Endothelial cell (in vitro differentiated cells): ENCODE results near the gene VCL. TPM values are rescaled to one million over a fixed set of nuclear protein-coding genes. Genes with fewer than 3 reads are reported as not detected.

Source experiments
- DNase-seq: peaks from one replicate; pipeline ENCODE4 v3.0.0; 2021; ENCODE audit warnings: low spot score
- H3K27ac Mint-ChIP-seq: one replicate; pipeline ENCODE4 v1.8.0; 2021; ENCODE audit warnings: mixed read lengths, inconsistent platforms; ENCODE audit not compliant: unreplicated experiment
- H3K27me3 Mint-ChIP-seq: one replicate; pipeline ENCODE4 v1.8.0; 2021; ENCODE audit warnings: mild to moderate bottlenecking, moderate library complexity, mixed read lengths, inconsistent platforms; ENCODE audit not compliant: unreplicated experiment
- H3K36me3 Mint-ChIP-seq: one replicate; pipeline ENCODE4 v1.8.0; 2021; ENCODE audit warnings: mild to moderate bottlenecking, low read depth, mixed read lengths, inconsistent platforms; ENCODE audit not compliant: unreplicated experiment
- H3K4me1 Mint-ChIP-seq: one replicate; pipeline ENCODE4 v1.8.0; 2021; ENCODE audit warnings: mild to moderate bottlenecking, mixed read lengths, inconsistent platforms; ENCODE audit not compliant: unreplicated experiment
- H3K4me3 Mint-ChIP-seq: one replicate; pipeline ENCODE4 v1.8.0; 2021; ENCODE audit warnings: mild to moderate bottlenecking, mixed read lengths, inconsistent platforms; ENCODE audit not compliant: unreplicated experiment
- H3K9me3 Mint-ChIP-seq: one replicate; pipeline ENCODE4 v1.8.0; 2021; ENCODE audit warnings: mixed read lengths, inconsistent platforms; ENCODE audit not compliant: unreplicated experiment
- CTCF ChIP-seq: fragments of 200-600 bp; sonication (generic); IDR thresholded peaks from one replicate; pipeline ENCODE4 v1.5.0; 2021; ENCODE audit warnings: antibody characterized with exemption; ENCODE audit not compliant: unreplicated experiment
- total RNA-seq: library from RNA; stranded (reverse); fragmentation: NEBNext Ultra II Directional; extraction: Animal tissue kit (Norgen Biotek cat#: 25700); gene quantifications from one replicate; pipeline ENCODE4 v1.2.1, GENCODE V29; 2021; ENCODE audit not compliant: unreplicated experiment

Gene VCL
- total RNA-seq, 1 donor from 2014 or later = 200 TPM

GRCh38 chr10:74033702-74034101 lies 35.8 kb downstream of the VCL start:
- Mint-ChIP-seq H3K4me3 (no peak overlapping the region), H3K9me3 (no peaks in the 10 kb centered on the region), H3K27ac (peak overlapping the region; percentile 1), H3K4me1 (peaks cover 46% of the 10 kb centered on the region), H3K36me3 (peaks cover 4% of the 10 kb centered on the region), H3K27me3 (no peaks in the 10 kb centered on the region)
- no peak for TF ChIP-seq CTCF
- no peak for DNase-seq

GRCh38 chr10:74034301-74034700 lies 36.4 kb downstream of the VCL start:
- H3K27me3 Mint-ChIP-seq = no peaks in the 10 kb centered on the region
- peaks cover 4% of the 10 kb centered on the region for H3K36me3 Mint-ChIP-seq
- no peak for DNase-seq
- peak overlapping the region; percentile 40 for H3K27ac Mint-ChIP-seq
- H3K4me1 Mint-ChIP-seq = peaks cover 45% of the 10 kb centered on the region
- H3K4me3 Mint-ChIP-seq = no peak overlapping the region
- H3K9me3 Mint-ChIP-seq = no peaks in the 10 kb centered on the region
- no peak for TF ChIP-seq CTCF

- TF ChIP-seq CTCF = no peak
- peaks cover 43% of the 10 kb centered on the region for H3K4me1 Mint-ChIP-seq
These were observed 37.4 kb downstream of the VCL start for GRCh38 chr10:74035303-74035702.

GRCh38 chr10:74036474-74036873 lies 38.6 kb downstream of the VCL start:
- no peak for TF ChIP-seq CTCF
- H3K27me3 Mint-ChIP-seq = no peaks in the 10 kb centered on the region
- H3K4me3 Mint-ChIP-seq = no peak overlapping the region
- H3K9me3 Mint-ChIP-seq = no peaks in the 10 kb centered on the region
- DNase-seq = no peak
- peaks cover 32% of the 10 kb centered on the region for H3K4me1 Mint-ChIP-seq
- no peaks in the 10 kb centered on the region for H3K36me3 Mint-ChIP-seq
- H3K27ac Mint-ChIP-seq = no peak overlapping the region

More at GRCh38 chr10:74035303-74035702, 37.4 kb downstream of the VCL start:
- H3K9me3 Mint-ChIP-seq = no peaks in the 10 kb centered on the region
- no peaks in the 10 kb centered on the region for H3K36me3 Mint-ChIP-seq
- H3K27ac Mint-ChIP-seq = no peak overlapping the region
- DNase-seq = no peak
- H3K27me3 Mint-ChIP-seq = no peaks in the 10 kb centered on the region
- no peak overlapping the region for H3K4me3 Mint-ChIP-seq

GRCh38 chr10:74039561-74040145 lies 41.7 kb downstream of the VCL start:
- H3K27me3 Mint-ChIP-seq = no peaks in the 10 kb centered on the region
- H3K27ac Mint-ChIP-seq = peak overlapping the region; percentile 7
- no peaks in the 10 kb centered on the region for H3K9me3 Mint-ChIP-seq
- TF ChIP-seq CTCF = no peak
- no peak for DNase-seq
- peaks cover 15% of the 10 kb centered on the region for H3K4me1 Mint-ChIP-seq
- no peak overlapping the region for H3K4me3 Mint-ChIP-seq
- no peaks in the 10 kb centered on the region for H3K36me3 Mint-ChIP-seq
